Endothelial cell of umbilical vein (primary cell): ENCODE measurements around the gene EPHX1. TPM values are rescaled to one million over a fixed set of nuclear protein-coding genes. Genes with fewer than 3 reads are reported as not detected.

ENCODE experiments used
- BruUV-seq: library from RNA; stranded (reverse); fragments of 400-500 nt; replicated peaks from 2 replicates; lab custom pipeline; 2021; lab: Mats Ljungman, UMichigan
- CTCF ChIA-PET: fragments of 300-600, 350-600 bp; sonication (Branson Sonifier 250); formaldehyde crosslinking; loops from one replicate; lab custom pipeline; 2021; ENCODE audit warnings: antibody characterized with exemption, inconsistent platforms; lab: Charles Lee
- POLR2A ChIA-PET: fragments of 300-600, 350-600 bp; sonication (Branson Sonifier 250); formaldehyde crosslinking; loops from one replicate; lab custom pipeline; 2021; ENCODE audit warnings: antibody characterized with exemption, inconsistent platforms; lab: Charles Lee
- DNase-seq: peaks from one replicate; pipeline ENCODE4 v3.0.0-alpha.2; 2011; ENCODE audit warnings: low read depth, low spot score
- FAIRE-seq: peaks from 2 replicates; lab custom pipeline; 2011; peaks lifted over from hg19 to GRCh38; lab: Jason Lieb, UNC
- H2AFZ ChIP-seq: 2 replicates; pipeline ENCODE4 v1.6.0; 2012; ENCODE audit warnings: low read depth, low read length, control low read depth, inconsistent platforms
- H3K27ac ChIP-seq: 2 replicates; pipeline ENCODE4 v1.5.1; 2011; ENCODE audit warnings: low read depth, mild to moderate bottlenecking, control low read depth, low read length, moderate library complexity; ENCODE audit not compliant: insufficient read depth
- H3K27me3 ChIP-seq, 2 experiments: 2 replicates each; pipeline versions ENCODE4 v1.6.0 to v1.6.1; 2011; ENCODE audit warnings: low read length in 2 of 2, mixed read lengths in 1 of 2; ENCODE audit not compliant: control insufficient read depth in 2 of 2, insufficient read depth in 2 of 2
- H3K36me3 ChIP-seq, 2 experiments: 2 replicates in 1 of 2; 3 replicates in 1 of 2; pipeline ENCODE4 v1.5.1; 2011; ENCODE audit warnings: low read length in 2 of 2, mild to moderate bottlenecking in 1 of 2, moderate library complexity in 1 of 2; ENCODE audit not compliant: control insufficient read depth in 2 of 2, insufficient read depth in 2 of 2; ENCODE audit errors: extremely low read depth in 1 of 2
- H3K4me1 ChIP-seq: 3 replicates; pipeline ENCODE4 v1.5.1; 2011; ENCODE audit warnings: mild to moderate bottlenecking, low read length; ENCODE audit not compliant: control insufficient read depth, insufficient read depth; ENCODE audit errors: extremely low read depth
- H3K4me2 ChIP-seq: 2 replicates; pipeline ENCODE4 v1.6.1; 2011; ENCODE audit warnings: low read length, control low read depth, mixed read lengths; ENCODE audit not compliant: insufficient read depth
- H3K4me3 ChIP-seq, 3 experiments: fragments of 200-600 bp in 1 of 3; sonication (generic), shearing (Covaris generic) in 1 of 3; replicated peaks in 1 of 3; 2 replicates each; pipeline ENCODE4 v1.5.1; 2011 to 2016; ENCODE audit warnings: control low read depth in 3 of 3, low read length in 3 of 3, mild to moderate bottlenecking in 2 of 3, inconsistent platforms in 1 of 3, low read depth in 1 of 3, moderate library complexity in 1 of 3; ENCODE audit not compliant: insufficient read depth in 1 of 3
- H3K79me2 ChIP-seq: 2 replicates; pipeline ENCODE4 v1.6.0; 2012; ENCODE audit warnings: low read length, inconsistent platforms; ENCODE audit not compliant: control insufficient read depth, insufficient read depth
- H3K9ac ChIP-seq: replicated peaks from 2 replicates; pipeline ENCODE3; 2011; ENCODE audit warnings: low read length, control low read depth; ENCODE audit not compliant: insufficient read depth; ENCODE audit errors: extremely low read depth
- H3K9me1 ChIP-seq: replicated peaks from 3 replicates; pipeline ENCODE4 v1.6.0; 2011; ENCODE audit warnings: mild to moderate bottlenecking, low read length; ENCODE audit not compliant: control insufficient read depth, insufficient read depth; ENCODE audit errors: extremely low read depth
- H3K9me3 ChIP-seq: replicated peaks from 2 replicates; pipeline ENCODE4 v1.5.1; 2012; ENCODE audit warnings: low read length, inconsistent platforms; ENCODE audit not compliant: control insufficient read depth, insufficient read depth
- H4K20me1 ChIP-seq: replicated peaks from 2 replicates; pipeline ENCODE3; 2011; ENCODE audit warnings: mild to moderate bottlenecking, low read length; ENCODE audit not compliant: control insufficient read depth, insufficient read depth; ENCODE audit errors: extremely low read depth
- CTCF ChIP-seq, 2 donors: IDR thresholded peaks; 1 replicate in 1 of 2; 2 replicates in 1 of 2; pipeline ENCODE4 v1.5.1; 2011; ENCODE audit warnings: low read length in 2 of 2, mild to moderate bottlenecking in 2 of 2, moderate library complexity in 2 of 2, control low read depth in 1 of 2, inconsistent platforms in 1 of 2, low read depth in 1 of 2; ENCODE audit not compliant: insufficient read depth in 1 of 2; ENCODE audit errors: extremely low read depth in 1 of 2
- EZH2 ChIP-seq: IDR thresholded peaks from 2 replicates; pipeline ENCODE4 v1.6.1; 2012; ENCODE audit warnings: borderline replicate concordance, low read depth, mild to moderate bottlenecking, moderate library complexity, low read length, inconsistent platforms; ENCODE audit not compliant: severe bottlenecking
- FOS ChIP-seq: IDR thresholded peaks from 2 replicates; pipeline ENCODE4 v1.6.1; 2011; ENCODE audit warnings: mild to moderate bottlenecking, low read length, moderate library complexity, borderline replicate concordance; ENCODE audit not compliant: insufficient read depth
- GATA2 ChIP-seq: IDR thresholded peaks from 2 replicates; pipeline ENCODE4 v1.7.0; 2011; ENCODE audit warnings: low read depth, mild to moderate bottlenecking, moderate library complexity, mixed read lengths, low read length; ENCODE audit not compliant: insufficient read length, insufficient read depth
- JUN ChIP-seq: IDR thresholded peaks from 2 replicates; pipeline ENCODE4 v1.6.1; 2011; ENCODE audit warnings: borderline replicate concordance, low read depth; ENCODE audit not compliant: insufficient read length, insufficient read depth
- MAX ChIP-seq: IDR thresholded peaks from 2 replicates; pipeline ENCODE4 v1.6.1; 2011; ENCODE audit not compliant: insufficient read depth, insufficient read length
- MYC ChIP-seq: IDR thresholded peaks from one replicate; pipeline ENCODE4 v1.6.1; 2011; ENCODE audit warnings: mild to moderate bottlenecking, low read depth, low read length
- POLR2A ChIP-seq: IDR thresholded peaks from 2 replicates; pipeline ENCODE4 v1.6.1; 2012; ENCODE audit warnings: low read depth, mild to moderate bottlenecking, control low read depth, low read length
- POLR2AphosphoS5 ChIP-seq: IDR thresholded peaks from 2 replicates; pipeline ENCODE4 v1.6.1; 2012; ENCODE audit warnings: low read depth, mild to moderate bottlenecking, control low read depth, low read length, moderate library complexity; ENCODE audit not compliant: insufficient read depth
- dilution Hi-C: fragments of 300-500 bp; cut with MboI; formaldehyde crosslinking; loops from one replicate; pipeline ENCODE4 v1.15.0; 2019; ENCODE audit warnings: low sequenced_read_pairs; ENCODE audit not compliant: extremely low pct_ligation_motif_present
- intact Hi-C: fragments of 100-400 bp; cut with micrococcal nuclease; formaldehyde crosslinking; loops from one replicate; pipeline ENCODE4 v1.10.0; 2022
- polyA plus RNA-seq, 4 experiments: library from polyadenylated mRNA; depleted of rRNA in 3 of 4; stranded (reverse) in 3 of 4; unstranded in 1 of 4; fragments of >200 nt; gene quantifications; 2 replicates each; pipeline versions ENCODE4 v1.2.1 to v1.2.3, GENCODE V29; 2011 to 2012; ENCODE audit warnings: missing spikeins in 1 of 4
- total RNA-seq: library from RNA; stranded (reverse); gene quantifications from 2 replicates; pipeline ENCODE4 v1.2.3, GENCODE V29; 2021

Gene EPHX1
- total and polyA plus RNA-seq, 2 donors (not counting 3 experiments of a cell fraction or from before 2014, with no cell fraction given) = 23.7 to 25.2 TPM

GRCh38 chr1:225813214-225813964, 3.5 kb downstream of the EPHX1 start:
- dilution Hi-C loops = no loop called here
- H4K20me1 ChIP-seq = no peaks in the 10 kb centered on the region
- H3K4me2 ChIP-seq = no peak overlapping the region
- FAIRE-seq (peak; percentile 59), DNase-seq (peak; percentile 25)
- BruUV-seq = no TSS peak
- POLR2A ChIA-PET = no interaction called here
- no peak overlapping the region for H3K4me3 ChIP-seq
- no peak overlapping the region for H3K27ac ChIP-seq
- H3K4me1 ChIP-seq = peaks cover 15% of the 10 kb centered on the region
- intact Hi-C loops = no loop called here
- no peak for TF ChIP-seq EZH2
- no peak for TF ChIP-seq GATA2
- TF ChIP-seq POLR2A = no peak
- no peak for TF ChIP-seq MYC
- no peak for TF ChIP-seq MAX
- no peak for TF ChIP-seq FOS
- TF ChIP-seq POLR2AphosphoS5 = no peak
- TF ChIP-seq JUN = no peak
- no peak for TF ChIP-seq CTCF (IDR thresholded peaks at IDR 0.05; ENCODE audit: extremely low read depth in 1 of 2, insufficient read depth in 1 of 2, low read depth in 1 of 2, low read length in 2 of 2)
- no peak overlapping the region for H3K9ac ChIP-seq
- H2AFZ ChIP-seq = no peak overlapping the region
- CTCF ChIA-PET = interaction anchor here (0.9 to 3.8 kb wide), 6 partner anchors 9 to 339 kb away, joined by 3 to 14 read pairs (median 5); partner anchors contain the start of gene SRP9
- no peaks in the 10 kb centered on the region for H3K36me3 ChIP-seq
- no peaks in the 10 kb centered on the region for H3K79me2 ChIP-seq
- no peaks in the 10 kb centered on the region for H3K9me1 ChIP-seq
- H3K9me3 ChIP-seq = no peaks in the 10 kb centered on the region
- no peaks in the 10 kb centered on the region for H3K27me3 ChIP-seq
